NOMO-1 treated with dmso at 0.1 percent for 144 hours (cell line): Measurements from ENCODE around the gene FIGN.

Experiments used
- DNase-seq: peaks from one replicate; lab custom pipeline; 2025; ENCODE audit not compliant: unreplicated experiment; lab: John Stamatoyannopoulos, UW

FIGN gene

GRCh38 chr2:163625632-163626031 is 110.2 kb downstream of the FIGN start:
- no peak for DNase-seq

GRCh38 chr2:163621445-163622004 is 114.3 kb downstream of the FIGN start:
- no peak for DNase-seq

GRCh38 chr2:163617517-163617916 is 118.3 kb downstream of the FIGN start:
- no peak for DNase-seq

DNA sequence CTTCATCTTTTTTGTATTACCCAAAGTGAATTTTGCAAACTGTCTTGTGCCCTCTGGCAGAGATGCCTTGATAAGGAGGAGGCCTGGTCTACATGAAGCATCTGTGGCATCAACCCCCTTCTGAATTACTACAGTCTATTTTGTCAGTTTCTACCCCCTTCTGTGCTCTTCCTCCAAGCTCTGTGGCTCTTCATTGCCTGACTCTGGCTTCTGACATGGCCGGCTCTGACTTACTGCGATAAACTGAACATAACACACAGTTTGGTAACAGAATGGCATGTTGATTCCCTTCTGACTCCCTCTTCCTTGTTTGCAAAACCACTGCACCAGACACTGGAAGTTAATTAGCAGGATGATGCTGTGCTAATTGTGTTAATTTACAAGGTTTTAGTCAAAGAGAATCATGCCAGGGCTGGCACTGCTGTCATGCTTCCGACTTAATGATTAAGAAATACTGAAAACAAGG is 122.5 kb downstream of the FIGN start:
- no peak for DNase-seq

DNA sequence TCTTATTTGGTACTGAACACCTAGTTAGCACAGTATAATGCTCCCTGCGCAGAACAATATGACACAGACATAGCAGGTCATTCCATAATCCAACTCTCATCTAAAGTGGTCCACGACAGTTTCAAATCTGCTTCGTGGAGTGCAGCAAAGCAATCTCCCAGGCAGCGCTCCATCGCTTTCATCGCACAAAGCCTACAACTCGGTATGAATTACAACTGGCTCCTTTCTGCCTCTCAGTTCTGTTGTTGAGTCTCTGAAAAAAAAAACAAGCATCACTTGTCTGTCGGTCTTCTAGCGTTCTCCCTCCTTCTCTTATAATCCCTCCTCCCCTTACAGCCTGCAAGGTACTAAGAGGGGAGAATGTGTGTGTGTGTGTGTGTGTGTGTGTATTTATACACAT is 123.5 kb downstream of the FIGN start:
- DNase-seq, result no peak

- DNase-seq, result no peak
Measured at GRCh38 chr2:163611557-163611906, 124.3 kb downstream of the FIGN start.

DNA sequence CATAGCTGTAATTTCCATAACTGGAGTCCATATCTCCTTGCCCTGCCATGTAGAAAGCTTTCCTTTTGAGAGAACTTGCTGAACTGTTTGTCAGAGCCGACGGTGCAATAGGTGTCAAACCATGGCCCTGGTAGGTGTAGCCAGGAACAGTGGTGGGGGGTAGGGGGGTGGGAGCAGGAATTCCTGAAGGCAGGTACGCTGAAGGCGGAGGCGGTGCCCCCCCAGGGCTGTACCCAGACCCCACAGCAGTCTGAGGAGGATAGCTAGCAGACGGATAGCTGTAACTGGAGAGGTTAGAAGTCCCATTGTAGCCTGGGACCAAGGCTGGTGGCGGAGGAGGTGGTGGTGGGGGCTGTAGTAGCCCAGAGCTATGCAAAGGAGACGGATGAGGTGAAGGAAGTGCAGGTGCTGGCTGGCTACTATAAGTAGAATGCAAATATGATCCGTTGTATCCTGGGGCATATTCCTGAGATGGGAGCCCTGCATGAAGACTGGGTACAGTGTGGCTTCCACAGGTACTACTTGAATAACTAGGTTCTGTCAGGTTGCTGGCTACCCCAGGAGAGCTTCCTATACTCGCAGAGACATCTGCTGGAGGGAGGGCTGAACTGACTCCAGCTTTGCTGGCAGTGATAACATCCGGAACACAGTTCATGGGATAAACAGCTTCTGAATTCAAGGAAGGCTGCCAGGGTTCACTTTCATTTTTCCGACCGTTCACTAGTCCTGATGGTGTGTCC is 124.8 kb downstream of the FIGN start:
- no peak for DNase-seq

- no peak for DNase-seq
Measured at GRCh38 chr2:163607630-163608029, 128.2 kb downstream of the FIGN start.

DNA sequence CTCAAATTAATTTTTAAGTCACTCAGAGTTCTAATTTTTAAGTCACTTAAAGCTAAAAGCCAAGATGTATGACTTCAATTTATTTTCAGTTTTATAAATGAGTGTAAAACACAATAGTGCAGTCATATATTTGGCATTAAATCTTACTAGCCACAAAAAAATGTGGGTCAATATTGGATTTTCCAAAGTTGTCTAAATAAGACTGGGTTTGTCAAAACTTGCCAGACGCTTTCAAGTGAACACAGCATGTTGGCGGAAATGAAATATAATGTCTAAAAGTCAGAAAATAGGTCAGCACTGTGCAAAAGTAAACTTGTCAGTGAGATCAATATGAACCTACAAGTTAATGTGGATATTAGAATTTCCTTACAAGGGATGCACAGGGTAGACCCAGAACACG is 128.9 kb downstream of the FIGN start:
- DNase-seq, result no peak

DNA sequence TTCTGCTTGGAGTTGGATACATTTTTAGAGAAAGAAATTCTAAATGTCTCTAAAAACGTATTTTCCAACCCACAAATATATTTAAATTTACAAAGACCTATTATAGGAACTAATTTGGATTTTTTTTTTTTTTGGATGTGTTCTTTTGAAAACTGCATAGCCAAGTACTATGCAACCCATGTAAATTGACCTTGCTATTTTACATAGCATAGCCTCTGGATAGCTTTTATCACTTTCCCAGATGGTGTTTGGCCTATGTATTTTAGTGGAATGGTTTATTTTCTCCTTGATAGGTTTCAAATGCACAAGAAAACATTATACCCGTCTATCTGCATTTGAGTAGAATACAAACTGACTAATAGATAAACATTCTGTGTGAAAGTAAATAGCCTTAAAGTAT is 130.0 kb downstream of the FIGN start:
- no peak for DNase-seq

DNA sequence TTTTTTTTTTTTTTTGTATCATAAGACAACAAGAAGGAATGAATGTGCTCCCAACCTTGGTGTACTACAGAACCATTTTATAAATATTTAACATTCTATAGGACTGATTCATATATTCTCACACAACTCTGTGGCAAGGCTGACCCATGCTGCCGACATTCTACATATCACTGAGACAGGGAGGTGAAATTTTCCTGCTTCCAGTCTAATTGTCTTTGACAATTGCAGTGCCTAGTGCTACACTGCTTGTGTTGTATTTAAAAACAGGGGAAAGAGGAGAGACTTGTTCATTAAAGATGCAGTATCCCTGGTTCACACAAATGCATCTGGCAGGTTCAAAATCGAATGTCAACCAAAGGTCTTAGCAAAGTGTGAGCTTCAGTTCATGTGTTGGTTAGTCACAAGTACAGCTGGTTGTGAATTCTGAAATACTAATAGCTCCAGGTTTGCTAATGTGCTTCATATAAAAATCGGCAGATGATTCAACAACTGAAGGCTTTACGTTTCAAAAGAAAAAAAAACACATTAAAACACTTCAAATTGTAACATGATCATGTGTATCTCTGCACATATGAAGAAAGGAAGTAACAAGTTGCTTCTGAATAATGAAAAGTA is 130.8 kb downstream of the FIGN start:
- DNase-seq, result no peak

GRCh38 chr2:163602196-163602595 is 133.6 kb downstream of the FIGN start:
- no peak for DNase-seq

GRCh38 chr2:163601377-163601776 is 134.4 kb downstream of the FIGN start:
- DNase-seq, result no peak

DNA sequence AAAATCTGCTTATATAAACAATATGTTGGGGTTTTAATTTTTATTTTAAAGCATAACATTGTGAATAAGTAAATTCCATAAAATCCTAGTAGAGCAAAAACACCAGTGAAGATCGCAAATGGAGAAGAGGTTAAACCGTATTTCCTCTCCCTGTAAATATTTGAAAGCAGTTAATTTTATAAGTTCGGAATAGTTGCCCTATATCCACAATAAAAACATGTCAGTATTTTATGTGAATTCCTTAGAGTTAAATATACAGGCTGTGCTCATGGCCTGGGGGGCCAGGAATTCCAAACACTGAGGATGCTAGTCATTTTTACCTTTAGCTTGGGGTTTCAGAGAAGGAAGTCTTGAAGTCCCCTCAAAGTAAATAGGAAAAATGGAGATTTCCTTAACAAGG is 135.0 kb downstream of the FIGN start:
- no peak for DNase-seq

DNA sequence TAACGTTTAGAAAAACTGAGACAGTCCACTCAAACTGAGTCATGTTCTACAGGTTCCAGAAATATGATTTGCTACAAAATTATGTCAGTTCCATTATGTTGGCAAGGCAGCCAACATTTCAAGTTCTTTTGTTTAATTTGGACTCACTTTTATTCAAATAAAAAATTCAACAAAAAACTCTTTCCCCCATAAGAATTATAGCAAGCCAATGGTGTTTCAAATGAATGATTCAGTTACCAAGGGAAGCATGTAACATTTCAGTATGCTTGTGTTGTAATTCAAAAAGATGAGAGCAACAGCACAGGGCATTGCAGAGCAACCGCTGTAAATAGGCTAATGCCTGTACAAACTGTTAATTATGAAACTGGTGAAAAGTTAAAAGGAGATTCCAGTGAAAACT is 140.8 kb downstream of the FIGN start:
- no peak for DNase-seq

DNA sequence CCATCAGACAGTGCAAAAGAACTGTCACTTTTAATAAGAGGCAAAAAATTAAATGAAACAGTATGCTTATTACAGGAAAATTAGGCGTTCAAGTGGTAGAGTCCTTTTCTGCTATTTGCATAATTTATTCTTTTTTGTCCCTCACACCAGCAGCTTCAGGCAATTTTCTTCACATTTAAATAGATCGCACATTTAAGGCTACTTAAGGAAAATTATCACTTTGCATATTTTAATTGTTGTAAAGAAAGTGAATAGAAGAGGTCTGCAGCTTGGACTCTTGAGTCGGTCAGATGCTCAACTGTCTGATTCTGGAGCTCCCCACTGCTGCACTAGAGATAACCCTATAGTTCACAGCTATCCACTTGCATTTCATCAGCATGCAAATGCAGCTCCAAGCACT is 141.3 kb downstream of the FIGN start:
- no peak for DNase-seq

DNA sequence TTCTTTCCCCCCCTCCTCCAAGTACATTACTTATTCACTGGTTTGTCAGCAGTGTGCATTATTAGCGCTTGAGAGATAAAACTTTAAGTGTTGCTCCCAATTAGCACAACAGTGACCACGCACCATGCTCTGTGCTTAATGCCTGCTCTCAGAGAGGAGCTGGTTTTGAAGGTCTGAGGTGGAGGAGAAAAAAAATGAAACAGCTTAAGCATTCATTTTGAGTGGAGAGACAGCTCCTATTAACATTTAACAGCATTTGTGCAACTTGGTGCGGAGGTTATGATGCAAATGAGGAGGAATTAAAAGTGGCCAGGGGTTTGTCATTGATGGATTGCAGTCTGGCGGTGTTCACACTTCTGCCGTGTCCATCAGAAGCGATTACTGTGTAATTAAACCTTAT is 141.8 kb downstream of the FIGN start:
- no peak for DNase-seq

DNA sequence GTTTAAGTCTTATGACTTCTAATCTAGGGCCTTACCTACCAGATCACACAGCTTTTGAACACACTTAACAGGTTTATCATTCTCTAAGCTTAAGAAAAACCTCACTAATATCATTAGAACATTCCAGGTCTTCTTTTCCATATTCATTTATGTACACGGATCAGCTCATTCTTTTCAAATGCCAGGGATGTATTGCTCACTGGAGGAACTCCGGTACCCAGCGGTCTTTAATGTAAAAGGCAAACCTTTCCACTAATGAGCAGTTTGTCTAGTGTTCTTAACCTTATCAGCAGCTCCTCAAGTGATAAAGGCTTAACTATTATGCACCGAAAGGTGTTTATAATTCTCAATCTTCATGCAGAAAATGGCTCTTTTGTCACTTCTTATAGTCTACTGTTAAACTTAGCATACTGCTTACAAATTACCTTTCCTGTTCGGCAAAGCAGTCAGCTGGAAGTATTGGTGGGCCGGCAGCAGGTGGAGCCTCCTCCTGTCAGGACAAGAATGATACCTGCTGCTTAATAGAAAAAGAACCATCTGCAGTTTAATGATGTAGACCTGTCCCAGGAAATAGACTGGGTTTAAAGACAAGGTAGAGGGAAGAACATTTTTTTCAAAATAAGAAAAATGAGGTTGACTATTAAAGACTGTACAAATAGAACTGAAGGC is 142.7 kb downstream of the FIGN start:
- no peak for DNase-seq

DNA sequence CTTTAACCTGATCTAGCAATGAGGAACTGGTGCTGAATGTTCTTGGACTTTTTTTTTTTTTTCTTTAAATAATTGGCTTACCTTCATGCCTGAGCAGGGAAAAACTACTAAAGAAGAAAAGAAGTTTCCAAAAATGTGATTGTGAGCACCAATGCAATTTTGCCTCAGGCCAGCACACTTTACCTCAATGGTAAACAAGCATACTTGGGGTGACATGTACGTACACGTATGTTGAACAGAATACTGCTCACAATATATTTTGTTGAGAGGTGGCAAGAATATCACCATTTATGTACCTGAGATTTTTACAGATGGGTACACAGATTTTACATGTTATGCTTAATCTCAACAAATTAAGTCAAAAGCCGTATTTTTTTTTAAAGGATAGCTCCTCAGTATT is 144.3 kb downstream of the FIGN start:
- DNase-seq, result no peak

DNA sequence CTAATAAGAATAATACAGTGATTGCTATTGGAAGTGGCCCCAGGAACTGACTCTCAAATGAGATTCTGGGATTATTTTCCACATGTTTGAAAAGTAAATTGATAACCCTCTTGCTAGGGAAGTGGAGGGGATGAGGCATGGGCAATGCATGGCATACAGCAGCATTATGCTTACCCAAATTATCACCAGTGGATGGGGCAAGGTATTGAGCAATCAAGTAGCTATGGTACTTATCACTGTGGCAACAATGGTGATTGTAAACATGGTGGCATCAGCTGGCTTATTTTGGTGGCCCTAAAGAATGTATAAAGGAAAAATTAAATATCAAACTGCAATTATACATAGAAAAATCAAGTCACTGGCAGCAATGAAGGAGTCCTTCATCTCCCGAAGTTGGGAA is 155.1 kb downstream of the FIGN start:
- no peak for DNase-seq

GRCh38 chr2:163574309-163574708 is 161.5 kb downstream of the FIGN start:
- no peak for DNase-seq

DNA sequence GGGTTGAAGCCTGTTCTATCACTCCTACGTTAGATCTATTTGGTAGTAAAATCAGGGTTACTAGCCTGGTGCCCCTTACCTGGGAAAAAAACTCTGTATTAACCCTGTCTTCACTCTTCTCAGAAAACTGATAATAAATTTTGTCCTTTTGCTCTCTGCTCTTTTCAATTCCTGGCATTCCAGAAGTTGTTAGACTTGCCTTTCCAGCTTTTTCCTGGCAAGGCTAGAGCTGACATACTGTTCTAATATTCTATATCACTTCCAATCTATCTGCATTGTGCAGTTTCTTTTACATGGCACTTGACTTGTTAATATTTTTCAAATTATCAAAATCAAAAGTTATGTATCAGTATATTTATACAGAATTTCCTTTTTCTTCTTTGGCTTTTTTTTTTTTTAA is 162.2 kb downstream of the FIGN start:
- DNase-seq, result no peak
